Measurements from ENCODE around the gene ELP4. TPM values are rescaled to one million over a fixed set of nuclear protein-coding genes. Genes with fewer than 3 reads are reported as not detected.

ELP4 gene
- total and polyA plus RNA-seq, 2 experiments from 2014 or later: 28.2 to 38.3 TPM

GRCh38 chr11:31792456-31792855, 282.9 kb downstream of the ELP4 start (continued):
- TF ChIP-seq CTCF (conservative IDR thresholded peaks at IDR 0.05; ENCODE audit: low read depth in 2 of 2): no peak

GRCh38 chr11:31793264-31793663, 283.7 kb downstream of the ELP4 start:
- no peak overlapping the region for H2AFZ ChIP-seq
- DNase-seq (ENCODE audit: low spot score): no peak
- TF ChIP-seq ETS1 (IDR thresholded peaks at IDR 0.05) (no peak), STAT1 (IDR thresholded peaks at IDR 0.05; ENCODE audit: unreplicated experiment) (no peak), EZH2 (IDR thresholded peaks at IDR 0.05; ENCODE audit: low read depth, unreplicated experiment) (no peak), CREB1 (CRISPR knock-in tag; IDR thresholded peaks at IDR 0.05; ENCODE audit: low read depth) (no peak)
- peaks cover 21% of the 10 kb centered on the region for H3K4me1 ChIP-seq (ENCODE audit: insufficient read depth)
- no peak overlapping the region for H3K4me3 ChIP-seq
- H3K4me2 ChIP-seq: no peak overlapping the region
- H3K36me3 ChIP-seq (ENCODE audit: insufficient read depth): no peaks in the 10 kb centered on the region
- H3K27me3 ChIP-seq (ENCODE audit: insufficient read depth): peaks cover 50% of the 10 kb centered on the region
- Mint-ChIP-seq H3K27me3 (ENCODE audit: insufficient read depth, low read depth, poor library complexity) (peaks cover 31% of the 10 kb centered on the region), H3K4me1 (peaks cover 18% of the 10 kb centered on the region), H3K4me3 (no peak overlapping the region), H3K36me3 (ENCODE audit: low read depth) (no peaks in the 10 kb centered on the region; the same call in 2 of the 3 replicates), H3K27ac (no peak overlapping the region), H3K9me3 (no peaks in the 10 kb centered on the region)
- no peak overlapping the region for H3K27ac ChIP-seq (ENCODE audit: low read depth)
- no peak for ATAC-seq
- H3F3A ChIP-seq (replicated peaks; ENCODE audit: low read depth): 0 out of 2 replicates have a peak, but pooled peaks cover 12% of the 10 kb centered on the region
- no peaks in the 10 kb centered on the region for H4K20me1 ChIP-seq (replicated peaks; ENCODE audit: insufficient read depth)
- H3K9me2 ChIP-seq (ENCODE audit: insufficient read depth): peaks cover 3% of the 10 kb centered on the region; the same call in 1 of the 2 replicates
- H3K79me2 ChIP-seq (replicated peaks; ENCODE audit: insufficient read depth): no peaks in the 10 kb centered on the region

GRCh38 chr11:31794548-31794947, 285.0 kb downstream of the ELP4 start:
- Histone ChIP-seq H3K4me2 (no peak overlapping the region), H3K27ac (ENCODE audit: low read depth) (no peak overlapping the region), H3K79me2 (replicated peaks; ENCODE audit: insufficient read depth) (no peaks in the 10 kb centered on the region), H3K9me2 (ENCODE audit: insufficient read depth) (peaks cover 3% of the 10 kb centered on the region; the same call in 1 of the 2 replicates), H3K27me3 (ENCODE audit: insufficient read depth) (peaks cover 63% of the 10 kb centered on the region), H3F3A (replicated peaks; ENCODE audit: low read depth) (0 out of 2 replicates have a peak, but pooled peaks cover 12% of the 10 kb centered on the region), H2AFZ (no peak overlapping the region), H3K36me3 (ENCODE audit: insufficient read depth) (no peaks in the 10 kb centered on the region), H3K4me3 (no peak overlapping the region), H3K4me1 (ENCODE audit: insufficient read depth) (peaks cover 21% of the 10 kb centered on the region), H4K20me1 (replicated peaks; ENCODE audit: insufficient read depth) (no peaks in the 10 kb centered on the region)
- DNase-seq (ENCODE audit: low spot score) (no peak), ATAC-seq (no peak)
- Mint-ChIP-seq H3K27ac (no peak overlapping the region), H3K36me3 (ENCODE audit: low read depth) (no peaks in the 10 kb centered on the region; the same call in 2 of the 3 replicates), H3K27me3 (ENCODE audit: insufficient read depth, low read depth, poor library complexity) (peaks cover 44% of the 10 kb centered on the region), H3K4me3 (no peak overlapping the region), H3K9me3 (no peaks in the 10 kb centered on the region; the same call in 2 of the 3 replicates), H3K4me1 (peaks cover 18% of the 10 kb centered on the region)
- TF ChIP-seq CTCF (conservative IDR thresholded peaks at IDR 0.05; ENCODE audit: low read depth in 2 of 2): no peak
- TF ChIP-seq STAT1 (IDR thresholded peaks at IDR 0.05; ENCODE audit: unreplicated experiment): no peak
- no peak for TF ChIP-seq JUNB (IDR thresholded peaks at IDR 0.05; ENCODE audit: unreplicated experiment)
- TF ChIP-seq ETS1 (IDR thresholded peaks at IDR 0.05): no peak
- TF ChIP-seq EZH2 (IDR thresholded peaks at IDR 0.05; ENCODE audit: low read depth, unreplicated experiment): no peak
- no peak for TF ChIP-seq ZNF114 (CRISPR knock-in tag; IDR thresholded peaks at IDR 0.05)
- TF ChIP-seq POLR2AphosphoS5 (IDR thresholded peaks at IDR 0.05; ENCODE audit: low read depth): no peak
- TF ChIP-seq ZNF331 (CRISPR knock-in tag; IDR thresholded peaks at IDR 0.05; ENCODE audit: low read depth): no peak
